Inferior parietal cortex (tissue), 1 donor: ENCODE measurements around the gene TPH1.
"Not testable (repeated sequence)": the region's sequence is repeated elsewhere in the genome, so short reads cannot be mapped to it uniquely, and the experiment has no call there.

Source experiments
- DNase-seq: peaks from one replicate; pipeline ENCODE4 v3.0.0-alpha.2; 2016; ENCODE audit errors: extremely low spot score

TPH1 gene

DNA sequence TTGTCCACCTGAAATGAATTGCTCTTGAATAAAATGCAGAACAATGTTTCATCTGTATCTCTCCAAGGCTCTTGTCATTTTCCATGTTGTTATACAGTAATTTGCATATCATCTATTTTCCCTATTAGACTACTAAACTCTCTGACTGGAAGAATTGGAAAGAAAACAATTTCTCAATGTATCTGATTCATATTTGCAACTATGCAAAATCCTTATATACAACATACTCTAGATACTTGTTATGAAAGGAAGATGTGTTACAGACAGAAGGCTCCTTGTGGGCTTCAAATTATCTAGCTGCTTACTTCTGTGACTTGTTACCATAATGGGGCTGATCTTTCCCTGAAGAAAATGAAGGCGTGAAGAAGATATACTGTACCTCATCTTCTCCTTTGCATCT is 23.6 kb downstream of the TPH1 start:
- no peak for DNase-seq

DNA sequence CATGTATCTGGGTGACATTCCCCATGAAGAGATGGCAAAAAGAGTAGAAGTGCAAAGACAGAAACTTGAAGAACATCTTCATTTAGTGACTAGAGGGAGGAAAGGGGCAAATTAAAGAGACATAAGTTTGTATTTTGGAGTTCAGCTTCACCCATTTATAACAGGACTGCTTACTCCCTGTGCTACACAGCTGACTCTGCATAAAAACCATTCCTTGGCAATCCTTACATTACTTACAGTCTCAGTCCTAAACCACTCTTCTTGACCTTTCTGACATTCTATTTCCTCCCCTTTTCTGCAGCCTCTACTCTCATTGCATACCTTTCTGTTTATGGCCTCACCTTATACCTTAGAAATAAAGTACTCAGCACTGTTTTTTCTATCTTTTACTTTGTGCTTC is 26.4 kb downstream of the TPH1 start:
- no peak for DNase-seq

DNA sequence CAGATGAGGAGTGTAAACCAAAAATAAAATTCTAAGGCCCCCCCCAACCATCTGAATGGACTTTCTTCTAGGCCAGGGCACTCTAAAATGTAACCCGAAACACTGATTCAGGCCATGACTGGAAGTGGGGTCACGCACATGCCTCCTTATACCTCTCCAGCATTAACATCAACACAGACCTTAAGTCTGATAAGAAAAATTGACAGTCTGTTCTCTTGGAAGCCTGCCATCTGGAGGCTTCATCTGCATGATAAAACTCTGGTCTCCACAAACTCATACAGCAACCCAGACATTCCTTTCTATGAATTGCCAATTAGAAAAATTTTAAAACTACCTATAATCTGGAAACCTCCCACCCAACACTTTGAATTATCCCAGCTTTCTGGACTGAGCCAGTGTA is 29.3 kb downstream of the TPH1 start:
- DNase-seq, result no peak

DNA sequence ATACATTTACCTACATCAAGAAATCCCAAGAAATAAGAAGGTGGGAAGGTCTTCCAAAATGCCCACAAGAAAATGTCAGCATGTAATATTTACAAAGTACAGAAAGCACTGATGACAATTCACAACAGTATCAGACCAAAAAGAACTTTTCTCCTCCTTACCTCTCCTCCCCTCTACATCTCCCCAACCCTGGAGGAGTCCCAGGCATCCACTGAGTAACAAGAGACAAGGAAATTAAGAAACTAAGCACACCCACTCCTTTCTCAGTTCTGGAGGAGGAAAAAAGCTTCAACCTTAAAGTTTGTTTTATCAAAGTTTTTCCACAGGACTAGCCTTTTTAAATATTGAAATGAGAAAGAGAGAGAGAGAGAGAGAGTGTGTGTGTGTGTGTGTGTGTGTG is 31.2 kb downstream of the TPH1 start:
- DNase-seq, result no peak

DNA sequence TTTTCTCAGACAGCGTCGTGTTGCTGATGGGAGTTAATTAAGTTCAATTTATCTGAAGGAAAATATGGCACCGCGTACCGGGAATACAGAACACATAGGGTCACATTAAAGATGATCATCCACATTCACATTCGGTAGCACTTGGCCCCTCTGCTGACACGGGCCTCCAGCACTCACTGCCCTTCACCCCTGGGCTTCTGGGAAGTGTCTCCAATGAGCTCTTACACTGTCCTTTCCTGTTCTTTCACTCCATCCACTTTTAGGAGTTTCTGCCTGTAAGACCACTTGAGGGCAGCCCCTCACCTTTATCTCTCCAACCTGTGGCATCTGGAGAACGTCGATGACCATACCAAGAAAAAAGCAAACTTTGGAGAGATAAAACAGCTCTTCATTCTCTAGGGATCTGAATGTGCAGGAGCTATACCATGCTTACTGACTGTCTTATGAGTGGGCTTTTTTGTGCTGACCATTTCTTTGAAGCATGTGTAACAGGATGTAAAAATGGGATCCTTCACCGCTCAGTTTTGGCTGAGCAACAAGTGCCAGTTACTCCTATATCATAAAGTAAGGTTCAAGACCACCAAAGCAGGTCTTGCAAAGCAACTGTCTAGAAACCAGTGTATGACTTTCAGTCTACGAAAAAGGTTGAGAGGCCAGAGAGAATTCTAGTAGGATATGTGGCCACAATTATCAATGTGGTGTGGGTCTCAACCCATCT is 32.1 kb downstream of the TPH1 start:
- no peak for DNase-seq

DNA sequence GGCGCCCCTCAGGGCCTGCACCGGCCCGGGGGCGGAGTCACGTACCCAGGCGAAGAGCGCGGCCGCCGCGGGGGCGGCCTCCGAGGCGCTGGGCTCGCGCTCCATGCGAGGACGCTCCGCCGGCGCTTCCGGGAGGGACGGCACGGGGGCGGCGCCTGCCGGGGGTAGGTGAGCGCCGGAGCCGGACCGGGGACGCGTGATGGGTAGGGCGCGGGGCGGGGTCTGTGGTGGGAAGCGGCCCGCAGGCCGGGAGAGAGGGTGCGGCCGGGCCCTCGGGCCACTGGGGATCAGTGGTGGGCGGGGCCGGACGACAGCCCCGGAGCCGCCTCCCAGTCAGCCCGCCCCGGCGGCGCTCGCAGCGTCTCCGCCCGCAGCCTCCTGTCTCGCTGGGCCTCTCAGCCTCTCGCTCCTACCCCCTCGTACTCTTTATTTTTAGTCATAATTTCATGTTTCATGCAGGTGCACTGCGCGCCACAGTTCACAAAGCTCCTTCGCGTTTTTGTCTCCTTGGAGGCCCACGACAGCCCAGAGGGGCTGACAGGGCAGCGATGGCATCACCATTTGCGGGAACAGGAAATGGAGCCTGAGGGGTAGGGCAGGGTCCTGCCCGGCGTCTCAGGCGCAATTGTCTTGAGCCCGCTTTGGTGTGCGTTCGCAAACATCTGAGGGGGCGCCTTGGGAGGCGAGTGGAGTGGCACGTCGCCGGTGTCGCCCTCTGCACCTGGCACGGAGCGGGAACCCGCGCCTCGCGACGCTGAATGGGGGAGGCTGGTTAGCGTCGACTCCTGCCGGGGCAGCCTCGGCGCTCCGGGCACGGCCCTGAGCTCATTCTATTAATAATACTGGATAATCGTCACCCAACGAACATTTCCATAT is 32.9 kb downstream of the TPH1 start, which contains the start of gene SERGEF:
SERGEF (minus strand) TSS at position 142 of the 876 bp plus-strand sequence; CDS start at position 105, 37 bp downstream.
- DNase-seq, result peak; percentile 73

DNA sequence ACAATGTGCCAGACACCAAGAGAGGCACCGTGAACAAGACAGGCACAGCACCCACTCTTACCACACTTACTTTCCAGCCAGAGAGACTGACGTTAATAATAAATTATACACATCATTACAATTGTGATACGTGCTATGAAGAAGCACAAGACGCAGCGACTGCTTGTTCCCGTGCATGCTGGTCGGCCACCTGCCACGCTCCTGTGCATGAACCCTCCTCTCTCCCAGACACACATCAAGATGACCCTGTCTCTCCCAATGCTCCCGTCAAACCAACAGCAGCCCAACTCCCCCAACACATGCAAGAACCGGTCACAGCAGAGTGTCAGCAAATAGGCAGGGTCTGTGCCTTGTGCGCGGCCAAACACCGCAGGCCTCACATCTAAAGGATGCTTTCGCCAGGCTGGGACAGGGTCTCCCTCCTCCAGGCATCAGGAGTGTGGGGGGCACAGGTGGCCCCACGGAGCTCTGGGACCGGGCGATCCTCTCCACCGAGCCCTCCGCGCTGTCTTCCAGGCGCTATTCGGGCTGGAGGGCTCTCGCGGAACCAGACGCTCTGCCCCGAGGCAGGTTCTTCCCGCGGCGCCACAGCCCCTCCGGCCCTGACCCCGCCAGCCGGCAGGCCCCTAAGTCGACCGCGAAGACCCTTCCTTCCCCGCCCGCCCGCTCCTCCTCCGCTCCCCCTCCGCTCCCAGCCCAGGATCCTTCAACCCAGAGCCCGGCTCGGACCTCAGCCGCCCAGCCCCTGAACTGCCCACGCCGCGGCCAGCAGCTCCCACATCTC is 33.8 kb downstream of the TPH1 start:
- DNase-seq, result peak; percentile 15

DNA sequence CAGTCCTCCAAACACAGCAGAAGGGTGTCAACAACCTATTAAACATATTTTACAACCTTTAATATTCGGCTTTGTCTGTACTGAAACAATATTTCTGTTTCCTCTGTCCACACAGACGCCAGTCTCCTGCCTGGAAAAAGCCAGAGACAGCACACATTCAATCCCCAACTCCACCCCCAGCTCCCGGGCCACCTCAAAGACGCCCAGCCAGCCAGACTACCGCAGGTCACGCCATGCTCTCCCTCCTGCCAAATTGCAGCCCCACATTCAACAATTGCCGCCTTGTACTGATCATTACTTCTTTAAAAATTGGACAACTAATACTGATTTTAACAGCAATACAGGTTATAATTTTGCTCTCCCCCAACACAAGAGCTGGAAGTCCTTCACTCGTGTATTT is 34.4 kb downstream of the TPH1 start:
- no peak for DNase-seq

DNA sequence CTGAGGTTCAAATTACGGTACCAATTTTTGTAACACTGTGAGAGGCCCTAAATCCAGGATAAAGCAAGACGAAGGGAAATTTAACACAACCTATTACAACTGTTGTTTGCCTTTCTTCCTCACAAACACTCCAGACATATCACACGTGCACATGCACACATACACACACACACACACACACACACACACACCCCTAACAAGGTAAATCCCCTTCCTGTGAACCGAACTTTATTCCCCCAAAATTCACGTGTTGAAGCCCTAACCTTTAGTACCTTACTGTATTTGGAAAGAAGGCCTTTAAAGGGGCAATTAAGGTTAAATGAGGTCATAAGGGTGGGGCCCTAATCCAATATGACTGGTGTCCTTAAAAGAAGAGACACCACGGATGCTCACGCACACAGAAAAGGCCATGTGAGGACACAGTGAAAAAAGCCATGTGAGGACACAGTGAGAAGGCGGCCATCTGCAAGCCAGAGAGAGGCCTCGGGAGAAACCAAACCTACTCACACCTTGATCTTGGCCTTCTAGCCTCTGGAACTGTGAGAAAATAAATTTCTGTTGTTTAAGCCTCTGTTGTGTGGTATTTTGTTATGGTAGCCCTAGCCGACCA is 35.0 kb downstream of the TPH1 start:
- DNase-seq, result no peak

DNA sequence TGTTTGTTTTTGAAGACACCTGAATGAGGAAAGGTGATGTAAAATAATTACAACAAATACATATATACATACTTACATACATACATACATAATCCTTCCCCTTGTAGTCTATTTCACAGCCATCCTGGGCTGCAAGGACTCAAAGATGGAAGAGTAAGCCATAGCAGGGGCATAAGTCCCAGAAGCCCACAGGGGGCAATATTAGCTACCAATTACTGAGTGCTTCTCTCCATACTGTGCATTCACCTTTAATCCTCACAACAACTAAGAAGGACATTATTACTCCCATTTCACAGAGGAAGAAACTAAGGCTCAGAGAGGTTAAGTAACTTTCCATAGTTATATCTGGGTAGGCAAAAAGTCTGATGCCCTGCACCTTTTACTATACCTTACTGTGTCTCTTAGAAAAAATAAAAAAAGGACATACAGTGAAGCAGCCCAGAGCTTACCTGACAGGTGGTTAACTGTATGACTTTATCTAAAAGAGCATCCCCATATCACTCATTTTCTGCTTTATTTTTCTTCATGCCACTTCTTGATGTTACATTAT is 35.9 kb downstream of the TPH1 start:
- DNase-seq, result no peak

DNA sequence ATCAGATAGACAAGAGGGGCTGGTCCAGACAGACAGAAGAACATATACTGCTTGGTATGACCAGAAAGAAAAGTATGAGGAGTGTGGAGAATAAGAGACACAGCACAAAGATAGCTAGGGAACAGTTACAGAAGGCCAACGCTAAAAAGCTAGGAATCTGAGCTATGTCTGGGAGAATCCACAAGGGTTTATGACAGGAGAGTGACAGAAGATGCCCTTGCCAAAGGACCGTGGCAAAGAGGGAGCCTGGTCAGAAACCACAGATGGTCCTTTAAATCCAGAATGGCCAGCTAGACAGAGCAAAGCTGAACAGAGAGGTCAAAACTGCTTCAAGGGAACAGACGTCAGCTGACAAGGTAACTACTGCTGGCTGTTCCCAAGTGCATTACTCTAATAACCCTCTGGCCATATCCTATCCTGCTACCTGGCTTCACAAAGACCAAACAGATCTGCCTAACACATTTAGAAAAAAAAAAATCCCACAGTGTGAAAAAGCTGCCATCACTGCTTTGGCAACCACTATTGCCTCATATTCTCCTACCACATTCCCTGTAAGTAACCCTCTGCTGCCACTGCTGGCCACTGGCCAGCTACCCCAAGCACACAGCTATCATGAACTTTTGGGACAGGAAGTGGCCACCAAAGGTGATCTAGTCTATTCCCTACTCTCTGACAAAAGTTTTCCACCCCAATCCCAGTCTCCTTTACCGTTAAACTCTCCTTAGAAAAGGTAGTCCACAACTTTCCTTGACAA is 40.5 kb downstream of the TPH1 start:
- DNase-seq, result no peak

DNA sequence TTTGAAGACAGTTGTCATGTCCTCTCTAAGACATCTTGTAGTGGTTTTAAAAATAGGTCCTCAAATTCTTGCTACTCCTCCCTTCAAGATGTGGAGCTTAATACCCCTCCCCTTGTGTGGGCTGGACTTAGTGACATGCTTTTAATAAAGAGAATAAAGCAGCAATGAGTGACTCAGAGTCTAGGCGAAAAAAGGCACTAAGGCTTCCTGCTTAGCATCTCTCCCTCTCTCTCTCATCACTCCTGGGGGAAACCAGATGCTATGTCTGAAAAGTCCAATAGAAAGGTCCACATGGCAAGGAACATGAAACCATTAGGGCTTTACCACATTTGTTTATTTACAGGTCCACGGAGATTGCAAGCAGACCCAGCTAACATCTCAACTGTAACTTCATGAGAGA is 44.9 kb downstream of the TPH1 start:
- no peak for DNase-seq

DNA sequence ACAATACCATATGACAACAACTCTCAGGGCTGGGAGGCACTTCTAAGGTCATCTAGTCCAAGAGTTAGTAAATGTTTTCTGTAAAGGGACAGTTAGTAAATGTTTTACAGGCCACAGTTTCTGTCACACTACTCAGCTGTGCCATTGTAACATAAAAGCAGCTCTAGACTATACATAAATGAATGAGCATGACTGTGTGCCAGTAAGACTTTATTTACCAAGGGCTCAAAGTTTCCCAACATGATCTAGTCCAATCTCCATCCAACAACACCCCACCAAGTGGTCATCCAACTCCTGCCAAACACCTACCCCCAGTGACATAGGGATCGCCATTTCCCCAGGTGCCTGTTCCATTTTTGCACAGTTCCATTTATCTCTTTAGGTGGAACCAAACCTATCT is 45.3 kb downstream of the TPH1 start:
- DNase-seq, result no peak

DNA sequence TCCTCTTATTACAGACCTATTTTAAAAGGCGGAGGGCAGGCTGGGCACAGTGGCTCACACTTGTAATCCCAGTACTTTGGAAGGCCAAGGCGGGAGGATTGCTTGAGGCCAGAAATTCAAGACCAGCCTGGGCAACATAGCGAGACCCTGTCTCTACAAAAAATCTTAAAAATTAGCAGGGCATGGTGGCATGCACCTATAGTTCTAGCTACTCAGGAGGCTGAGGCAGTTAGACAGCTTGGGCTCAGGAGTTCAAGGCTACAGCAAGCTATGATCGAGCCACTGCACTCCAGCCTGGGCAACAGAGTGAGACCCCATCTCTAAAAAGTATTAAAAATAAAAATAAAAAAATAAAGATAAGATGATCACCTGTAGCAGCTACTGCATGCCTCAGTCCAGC is 45.9 kb downstream of the TPH1 start:
- DNase-seq, result not testable (repeated sequence)
